Activated B cell treated with CpG ODN at 0.5 μM for 24 hours (primary cell): ENCODE data around the gene SCAPER. TPM values are rescaled to one million over a fixed set of nuclear protein-coding genes. Genes with fewer than 3 reads are reported as not detected.

ENCODE experiments used
- ATAC-seq: fragments of 200-7000 bp; cut with Tn5 transposase; one replicate; pipeline ENCODE4 v1.10.0; 2021; ENCODE audit warnings: low read depth, mild to moderate bottlenecking, moderate library complexity
- CTCF ChIA-PET: fragments of 350-600 bp; sonication (Branson Sonifier 250); formaldehyde crosslinking; loops from one replicate; lab custom pipeline; 2021; ENCODE audit warnings: antibody characterized with exemption; lab: Charles Lee
- POLR2A ChIA-PET: fragments of 350-600 bp; sonication (Branson Sonifier 250); formaldehyde crosslinking; loops from one replicate; lab custom pipeline; 2021; ENCODE audit warnings: antibody characterized with exemption; lab: Charles Lee
- DNase-seq: peaks from one replicate; pipeline ENCODE4 v3.0.0; 2022
- H3K27ac Mint-ChIP-seq: one replicate; pipeline ENCODE4 v1.8.0; 2020; ENCODE audit warnings: mixed read lengths
- H3K27me3 Mint-ChIP-seq: one replicate; pipeline ENCODE4 v1.8.0; 2021; ENCODE audit warnings: mixed read lengths
- H3K36me3 Mint-ChIP-seq: one replicate; pipeline ENCODE4 v1.8.0; 2021; ENCODE audit warnings: low read depth, mixed read lengths
- H3K4me1 Mint-ChIP-seq: one replicate; pipeline ENCODE4 v1.8.0; 2021; ENCODE audit warnings: mixed read lengths
- H3K4me3 Mint-ChIP-seq: one replicate; pipeline ENCODE4 v1.8.0; 2020; ENCODE audit warnings: mild to moderate bottlenecking, mixed read lengths
- H3K9me3 Mint-ChIP-seq: one replicate; pipeline ENCODE4 v1.8.0; 2020; ENCODE audit warnings: mixed read lengths
- CTCF ChIP-seq: fragments of 200-600 bp; IDR thresholded peaks from one replicate; pipeline ENCODE4 v1.8.0; 2022; ENCODE audit warnings: antibody characterized with exemption, mild to moderate bottlenecking
- intact Hi-C: fragments of 100-400 bp; cut with micrococcal nuclease; formaldehyde crosslinking; loops from one replicate; pipeline ENCODE4 v1.15.1; 2024
- total RNA-seq: library from RNA; stranded (reverse); gene quantifications from 2 replicates; pipeline ENCODE4 v1.2.3, GENCODE V29; 2022

SCAPER gene
- total RNA-seq, 1 donor from 2014 or later = 38.8 TPM

- intact Hi-C loops = no loop called here
- ChIA-PET CTCF (no interaction called here), POLR2A (no interaction called here)
- DNase-seq (no peak), ATAC-seq (no peak)
- TF ChIP-seq CTCF = no peak
- no peak overlapping the region for H3K27ac Mint-ChIP-seq
- H3K27me3 Mint-ChIP-seq = no peaks in the 10 kb centered on the region
- H3K4me3 Mint-ChIP-seq = no peak overlapping the region
- H3K9me3 Mint-ChIP-seq = no peaks in the 10 kb centered on the region
- H3K36me3 Mint-ChIP-seq = peaks cover 11% of the 10 kb centered on the region
- no peaks in the 10 kb centered on the region for H3K4me1 Mint-ChIP-seq
These were observed 235.5 kb downstream of the SCAPER start for GRCh38 chr15:76669521-76670207.

- intact Hi-C loops = no loop called here
- H3K9me3 Mint-ChIP-seq = no peaks in the 10 kb centered on the region
- ChIA-PET POLR2A (no interaction called here), CTCF (no interaction called here)
- DNase-seq = no peak
- H3K27ac Mint-ChIP-seq = no peak overlapping the region
- H3K36me3 Mint-ChIP-seq = peaks cover 16% of the 10 kb centered on the region
- H3K27me3 Mint-ChIP-seq = no peaks in the 10 kb centered on the region
- no peaks in the 10 kb centered on the region for H3K4me1 Mint-ChIP-seq
- ATAC-seq = no peak
- H3K4me3 Mint-ChIP-seq = no peak overlapping the region
- no peak for TF ChIP-seq CTCF
These were observed 236.2 kb downstream of the SCAPER start for GRCh38 chr15:76668900-76669299.

GRCh38 chr15:76667943-76668715, 237.0 kb downstream of the SCAPER start:
- ATAC-seq (no peak), DNase-seq (no peak)
- ChIA-PET CTCF (no interaction called here), POLR2A (no interaction called here)
- peaks cover 6% of the 10 kb centered on the region for H3K4me1 Mint-ChIP-seq
- intact Hi-C loops = no loop called here
- peaks cover 19% of the 10 kb centered on the region for H3K36me3 Mint-ChIP-seq
- no peaks in the 10 kb centered on the region for H3K9me3 Mint-ChIP-seq
- no peak overlapping the region for H3K4me3 Mint-ChIP-seq
- no peaks in the 10 kb centered on the region for H3K27me3 Mint-ChIP-seq
- no peak overlapping the region for H3K27ac Mint-ChIP-seq
- TF ChIP-seq CTCF = no peak

GRCh38 chr15:76664895-76665294, 240.2 kb downstream of the SCAPER start:
- Mint-ChIP-seq H3K27me3 (no peaks in the 10 kb centered on the region), H3K36me3 (peaks cover 35% of the 10 kb centered on the region), H3K4me1 (peaks cover 6% of the 10 kb centered on the region), H3K4me3 (no peak overlapping the region), H3K9me3 (peaks cover 3% of the 10 kb centered on the region), H3K27ac (no peak overlapping the region)
- intact Hi-C loops = no loop called here
- no peak for ATAC-seq
- TF ChIP-seq CTCF = no peak
- POLR2A ChIA-PET = no interaction called here
- CTCF ChIA-PET = no interaction called here
- no peak for DNase-seq

GRCh38 chr15:76664411-76664810, 240.7 kb downstream of the SCAPER start:
- CTCF ChIA-PET = no interaction called here
- POLR2A ChIA-PET = no interaction called here
- Mint-ChIP-seq H3K27ac (no peak overlapping the region), H3K27me3 (no peaks in the 10 kb centered on the region), H3K36me3 (peaks cover 40% of the 10 kb centered on the region), H3K4me3 (no peak overlapping the region), H3K4me1 (peaks cover 6% of the 10 kb centered on the region), H3K9me3 (peaks cover 3% of the 10 kb centered on the region)
- ATAC-seq (no peak), DNase-seq (no peak)
- intact Hi-C loops = no loop called here
- no peak for TF ChIP-seq CTCF
